Stomach (tissue), 9 donors: Measurements from ENCODE around the gene TRIO. TPM values are rescaled to one million over a fixed set of nuclear protein-coding genes. Genes with fewer than 3 reads are reported as not detected.

Experiments used
- DNase-seq, 2 donors: peaks; one replicate each; pipeline versions ENCODE4 v3.0.0 to v3.0.0-alpha.2; 2013 to 2019
- H3K27ac ChIP-seq, 5 donors: fragments of 200-600 bp in 4 of 5; sonication (generic) in 4 of 5; one replicate each; pipeline ENCODE4 v1.5.1; 2013 to 2019; ENCODE audit warnings: mild to moderate bottlenecking in 1 of 5, moderate library complexity in 1 of 5
- H3K27me3 ChIP-seq, 3 donors: fragments of 200-600 bp; sonication (generic); one replicate each; pipeline ENCODE4 v1.5.1; 2017 to 2019; ENCODE audit warnings: mixed run types in 1 of 3
- H3K36me3 ChIP-seq, 4 donors: fragments of 200-600 bp; sonication (generic); 1 replicate in 3 of 4; 2 replicates in 1 of 4; pipeline ENCODE4 v1.5.1; 2016 to 2019
- H3K4me1 ChIP-seq, 4 donors: fragments of 200-600 bp; sonication (generic); one replicate each; pipeline ENCODE4 v1.5.1; 2016 to 2019
- H3K4me3 ChIP-seq, 4 donors: fragments of 200-600 bp; sonication (generic) in 3 of 4; one replicate each; pipeline ENCODE4 v1.5.1; 2016 to 2019; ENCODE audit warnings: mild to moderate bottlenecking in 1 of 4
- H3K9me3 ChIP-seq, 4 donors: fragments of 200-600 bp; sonication (generic); one replicate each; pipeline ENCODE4 v1.5.1; 2016 to 2019
- CTCF ChIP-seq, 7 experiments: fragments of 450-650 bp in 4 of 7; fragments of 200-600 bp in 3 of 7; sonication (generic) in 3 of 7; IDR thresholded peaks; one replicate each; pipeline ENCODE4 v1.5.1; 2016 to 2019; ENCODE audit warnings: antibody characterized with exemption in 7 of 7, control low read depth in 2 of 7, mild to moderate bottlenecking in 1 of 7
- EP300 ChIP-seq: sonication (generic); formaldehyde crosslinking; IDR thresholded peaks from one replicate; pipeline ENCODE4 v1.6.1; 2017; ENCODE audit warnings: antibody characterized with exemption
- POLR2A ChIP-seq, 4 donors: fragments of 450-650 bp; IDR thresholded peaks; one replicate each; pipeline ENCODE4 v1.6.1; 2016; ENCODE audit warnings: antibody characterized with exemption in 4 of 4, control low read depth in 2 of 4, mild to moderate bottlenecking in 1 of 4, moderate library complexity in 1 of 4
- POLR2AphosphoS5 ChIP-seq, 3 donors: sonication (generic); formaldehyde crosslinking; IDR thresholded peaks; one replicate each; pipeline ENCODE4 v1.6.1; 2016; ENCODE audit warnings: antibody characterized with exemption in 3 of 3
- WGBS, 5 donors: extraction: QIAGEN DNeasy Blood & Tissue Kit in 3 of 5; methylation state at CpG; one replicate each; pipeline versions ENCODE4 v1.1.5 to v1.1.7; 2013 to 2018; 5-methylcytosine and 5-hydroxymethylcytosine counted together
- intact Hi-C: fragments of 100-400 bp; cut with DNase I; formaldehyde crosslinking; loops from one replicate; pipeline ENCODE4 v1.15.1; 2023; ENCODE audit warnings: low total_unique reads
- polyA plus RNA-seq, 3 donors: library from polyadenylated mRNA; stranded (reverse); fragments of 200-250 nt; gene quantifications; one replicate each; pipeline ENCODE4 v1.2.3, GENCODE V29; 2013
- total RNA-seq, 5 donors: library from RNA; depleted of rRNA; stranded (reverse); fragments of >200 nt; gene quantifications; one replicate each; pipeline versions ENCODE4 v1.1.0 to v1.2.3, GENCODE V29; 2014 to 2016
- donor health status: healthy with polysubstance abuse.
- donor health status: Bipolar disorder and iron deficiency.
- donor health status: healthy.

TRIO gene
- total and polyA plus RNA-seq, 8 donors, result 9.9 to 558 (median 127) TPM

- intact Hi-C loops, result no loop called here
- Histone ChIP-seq H3K27ac (peak overlapping the region in 1 of 5 donors; percentile 12), H3K4me3 (no peak overlapping the region), H3K36me3 (peaks cover 20 to 90% (median 85%) of the 10 kb centered on the region in 4 donors), H3K9me3 (no peaks in the 10 kb centered on the region), H3K27me3 (no peaks in the 10 kb centered on the region), H3K4me1 (peaks cover 0 to 40% (median 11%) of the 10 kb centered on the region in 4 donors)
- DNase-seq, result no peak
- TF ChIP-seq EP300 (no peak), CTCF (IDR thresholded peaks at IDR 0.05) (no peak)
- 77 to 89% (median 83%) methylated on average over 11 of the region's 11 CpGs for WGBS, 5 donors
These were observed 270.9 kb downstream of the TRIO start for GRCh38 chr5:14414007-14414406.

- no peak for DNase-seq
- TF ChIP-seq EP300, result no peak
- no peak for TF ChIP-seq POLR2A (IDR thresholded peaks at IDR 0.05)
- TF ChIP-seq POLR2AphosphoS5 (IDR thresholded peaks at IDR 0.05), result no peak
- TF ChIP-seq CTCF (IDR thresholded peaks at IDR 0.05), result no peak
- intact Hi-C loops, result no loop called here
- H3K27me3 ChIP-seq, result no peaks in the 10 kb centered on the region
- no peak overlapping the region for H3K4me3 ChIP-seq
- WGBS, 5 donors, result 80 to 90% (median 83%) methylated on average over 7 of the region's 7 CpGs
- H3K4me1 ChIP-seq, result peaks cover 0 to 40% (median 11%) of the 10 kb centered on the region in 4 donors
- H3K36me3 ChIP-seq, result peaks cover 21 to 90% (median 85%) of the 10 kb centered on the region in 4 donors
- H3K27ac ChIP-seq, result no peak overlapping the region
- H3K9me3 ChIP-seq, result no peaks in the 10 kb centered on the region
These were observed 271.5 kb downstream of the TRIO start for GRCh38 chr5:14414656-14415023.

DNA sequence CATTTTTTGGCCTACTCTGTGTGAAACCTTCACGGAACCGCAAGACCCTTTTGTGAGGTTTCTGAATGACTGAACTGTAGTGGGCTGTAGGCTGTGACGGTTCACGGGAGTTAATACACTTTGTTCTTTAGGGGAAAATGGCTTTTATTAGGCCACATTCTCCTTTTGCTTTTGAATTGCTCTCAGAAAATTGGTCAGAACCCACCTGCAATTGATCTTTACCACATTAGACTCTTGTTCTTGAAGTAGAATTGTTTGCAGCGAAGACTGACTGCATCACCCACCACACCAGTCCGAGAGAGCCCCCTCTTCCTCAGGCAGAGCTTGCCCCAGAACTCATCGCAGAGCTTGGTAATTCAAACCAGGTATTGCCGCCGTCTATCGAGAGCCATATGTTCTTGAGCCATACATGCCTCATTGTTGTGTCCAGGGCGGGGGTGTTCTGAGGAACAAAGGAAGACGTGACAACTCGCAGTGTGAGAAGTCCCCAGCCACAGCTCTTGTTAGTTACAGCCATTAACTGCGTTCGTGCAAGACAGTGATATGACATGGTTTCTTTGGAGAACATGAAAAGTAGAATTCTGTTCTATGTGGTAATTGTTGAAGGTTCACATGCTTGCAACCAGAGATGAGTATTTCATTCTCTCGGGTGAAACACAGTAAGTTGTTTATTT, 272.0 kb downstream of the TRIO start:
- WGBS, 5 donors, result 83 to 91% (median 87%) methylated on average over 16 of the region's 16 CpGs
- H3K36me3 ChIP-seq, result peaks cover 19 to 90% (median 85%) of the 10 kb centered on the region in 4 donors
- H3K4me3 ChIP-seq, result no peak overlapping the region
- intact Hi-C loops, result no loop called here
- TF ChIP-seq CTCF (IDR thresholded peaks at IDR 0.05), result no peak
- no peak for TF ChIP-seq EP300
- no peak for TF ChIP-seq POLR2A (IDR thresholded peaks at IDR 0.05)
- TF ChIP-seq POLR2AphosphoS5 (IDR thresholded peaks at IDR 0.05), result no peak
- no peak for DNase-seq
- no peak overlapping the region for H3K27ac ChIP-seq
- no peaks in the 10 kb centered on the region for H3K9me3 ChIP-seq
- peaks cover 0 to 40% (median 11%) of the 10 kb centered on the region in 4 donors for H3K4me1 ChIP-seq
- H3K27me3 ChIP-seq, result no peaks in the 10 kb centered on the region

GRCh38 chr5:14415698-14416074, 272.5 kb downstream of the TRIO start:
- TF ChIP-seq EP300, result no peak
- no peak for TF ChIP-seq POLR2AphosphoS5 (IDR thresholded peaks at IDR 0.05)
- no peak for TF ChIP-seq CTCF (IDR thresholded peaks at IDR 0.05)
- no peak for TF ChIP-seq POLR2A (IDR thresholded peaks at IDR 0.05)
- H3K27ac ChIP-seq, result no peak overlapping the region
- no peak for DNase-seq
- H3K36me3 ChIP-seq, result peaks cover 23 to 90% (median 85%) of the 10 kb centered on the region in 4 donors
- no peaks in the 10 kb centered on the region for H3K27me3 ChIP-seq
- 74 to 84% (median 79%) methylated on average over 3 of the region's 3 CpGs for WGBS, 5 donors
- intact Hi-C loops, result no loop called here
- H3K4me3 ChIP-seq, result no peak overlapping the region
- H3K9me3 ChIP-seq, result no peaks in the 10 kb centered on the region
- peaks cover 0 to 38% (median 11%) of the 10 kb centered on the region in 4 donors for H3K4me1 ChIP-seq
